ENCODE results near the gene NFYC.

Gene NFYC

DNA sequence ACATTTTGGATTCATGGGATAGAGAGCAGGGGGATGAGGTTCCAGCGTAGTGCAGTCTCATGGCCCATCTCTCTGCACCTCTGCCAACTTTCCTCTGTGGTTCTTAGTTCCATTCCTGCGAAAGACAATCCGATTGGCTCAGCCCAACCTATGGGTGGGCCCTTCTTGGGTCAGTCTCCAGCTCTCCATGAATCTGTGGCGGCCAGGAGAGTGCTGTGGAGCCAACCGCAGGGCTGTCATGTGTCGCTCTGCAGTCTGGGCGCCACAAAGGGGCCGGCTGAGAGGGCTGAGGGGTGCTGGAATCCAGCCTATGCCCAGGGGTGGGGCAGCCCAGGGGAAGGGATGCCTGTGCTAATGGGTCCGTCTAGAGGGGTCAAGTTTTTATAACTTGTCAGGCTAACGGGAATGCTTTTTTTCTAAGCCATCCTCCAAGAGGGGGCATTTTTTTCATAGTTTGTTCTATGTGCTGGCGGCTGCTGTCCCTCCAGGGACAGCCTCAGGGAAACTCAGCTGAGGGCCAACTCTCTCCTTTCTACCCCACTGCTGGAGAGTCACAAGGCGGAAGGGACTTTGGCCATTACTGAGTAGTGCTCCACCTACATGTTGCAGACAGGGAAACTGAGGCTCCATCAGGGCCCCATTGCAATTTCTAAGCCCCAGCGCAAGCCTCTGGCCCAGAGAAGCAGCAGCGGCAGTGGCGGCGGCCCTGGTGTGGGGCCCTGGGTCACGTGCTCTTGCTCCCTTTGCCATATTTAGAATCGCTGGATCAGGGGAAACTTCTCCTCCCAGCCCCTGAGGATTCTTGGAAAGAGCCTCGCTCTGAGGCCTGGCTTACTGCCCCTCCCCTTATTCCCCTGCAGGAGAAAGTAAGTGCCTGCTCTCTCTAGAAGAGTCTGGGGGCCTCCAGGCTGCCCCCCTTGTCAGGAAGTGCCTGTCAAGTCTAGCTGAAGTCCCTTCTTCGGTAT lies 115.5 kb downstream of the NFYC start:
- FAIRE-seq (no peak), DNase-seq (ENCODE audit: insufficient read length, low spot score) (no peak)
- TF ChIP-seq, protein P1, sequence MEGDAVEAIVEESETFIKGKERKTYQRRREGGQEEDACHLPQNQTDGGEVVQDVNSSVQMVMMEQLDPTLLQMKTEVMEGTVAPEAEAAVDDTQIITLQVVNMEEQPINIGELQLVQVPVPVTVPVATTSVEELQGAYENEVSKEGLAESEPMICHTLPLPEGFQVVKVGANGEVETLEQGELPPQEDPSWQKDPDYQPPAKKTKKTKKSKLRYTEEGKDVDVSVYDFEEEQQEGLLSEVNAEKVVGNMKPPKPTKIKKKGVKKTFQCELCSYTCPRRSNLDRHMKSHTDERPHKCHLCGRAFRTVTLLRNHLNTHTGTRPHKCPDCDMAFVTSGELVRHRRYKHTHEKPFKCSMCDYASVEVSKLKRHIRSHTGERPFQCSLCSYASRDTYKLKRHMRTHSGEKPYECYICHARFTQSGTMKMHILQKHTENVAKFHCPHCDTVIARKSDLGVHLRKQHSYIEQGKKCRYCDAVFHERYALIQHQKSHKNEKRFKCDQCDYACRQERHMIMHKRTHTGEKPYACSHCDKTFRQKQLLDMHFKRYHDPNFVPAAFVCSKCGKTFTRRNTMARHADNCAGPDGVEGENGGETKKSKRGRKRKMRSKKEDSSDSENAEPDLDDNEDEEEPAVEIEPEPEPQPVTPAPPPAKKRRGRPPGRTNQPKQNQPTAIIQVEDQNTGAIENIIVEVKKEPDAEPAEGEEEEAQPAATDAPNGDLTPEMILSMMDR (IDR thresholded peaks at IDR 0.05; ENCODE audit: insufficient read depth, missing control alignments) = no peak

DNA sequence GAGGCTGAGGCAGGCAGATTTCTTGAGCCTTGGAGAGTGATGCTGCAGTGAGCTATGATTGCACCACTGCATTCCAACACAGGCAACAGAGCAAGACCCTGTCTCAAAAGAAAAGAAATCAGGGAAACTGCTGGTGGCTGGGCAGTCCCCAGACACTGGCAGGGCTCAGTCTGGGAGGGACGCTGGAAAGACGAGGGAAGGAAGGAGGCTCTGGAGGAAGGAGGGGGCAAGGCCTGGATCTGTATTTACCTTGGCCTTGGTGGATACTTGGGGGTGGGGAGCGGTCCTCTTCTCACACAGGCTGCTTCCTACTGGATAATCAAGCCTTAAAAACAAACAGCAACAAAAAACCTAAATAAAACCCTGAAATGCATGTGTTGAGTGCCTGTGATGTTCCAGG lies 116.5 kb downstream of the NFYC start:
- DNase-seq (ENCODE audit: insufficient read length, low spot score) (no peak), FAIRE-seq (no peak)
- TF ChIP-seq, protein P1 (IDR thresholded peaks at IDR 0.05; ENCODE audit: insufficient read depth, missing control alignments) = no peak

DNA sequence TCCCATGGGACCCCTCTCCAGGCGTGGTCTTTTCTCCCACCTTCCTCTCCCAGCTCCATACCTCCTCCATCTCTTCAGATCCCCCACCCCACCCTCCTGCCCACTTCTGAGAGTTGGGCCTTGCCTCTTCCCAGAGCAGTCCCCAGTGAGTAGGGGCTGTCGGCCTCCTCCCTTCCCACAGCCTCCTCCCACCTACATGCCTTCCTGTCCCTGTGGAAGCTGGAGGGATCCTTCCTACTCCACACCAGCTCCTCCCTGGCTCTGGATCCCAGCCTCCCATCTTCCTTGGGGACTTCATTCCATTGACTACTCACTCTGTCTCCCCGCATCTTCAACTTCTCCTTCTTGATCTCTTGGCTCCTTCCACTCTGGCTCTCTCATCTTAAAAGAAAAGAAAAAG lies 116.9 kb downstream of the NFYC start:
- FAIRE-seq (no peak), DNase-seq (ENCODE audit: insufficient read length, low spot score) (no peak)
- TF ChIP-seq, protein P1 (IDR thresholded peaks at IDR 0.05; ENCODE audit: insufficient read depth, missing control alignments) = no peak

DNA sequence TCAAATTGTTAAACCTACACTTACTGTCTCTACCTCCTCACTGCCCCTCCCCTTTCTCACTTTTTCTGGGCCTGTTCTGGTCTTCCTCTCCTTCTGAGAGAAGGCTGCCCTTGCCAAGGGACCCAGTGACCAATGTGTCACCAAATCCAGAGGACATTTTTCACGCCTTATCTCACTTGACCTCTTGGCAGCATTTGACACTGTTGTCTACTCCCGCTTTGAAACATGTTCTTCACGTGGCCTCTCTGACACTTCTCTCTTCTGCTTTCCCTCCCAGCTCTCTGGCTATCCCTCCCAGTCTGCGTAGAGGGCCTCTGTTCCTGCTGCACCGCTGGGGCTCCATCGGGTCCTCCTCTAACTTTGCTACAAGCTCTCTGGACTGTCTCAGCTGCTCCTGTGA lies 117.4 kb downstream of the NFYC start:
- DNase-seq (ENCODE audit: insufficient read length, low spot score) (no peak), FAIRE-seq (no peak)
- TF ChIP-seq, protein P1 (IDR thresholded peaks at IDR 0.05; ENCODE audit: insufficient read depth, missing control alignments) = no peak

DNA sequence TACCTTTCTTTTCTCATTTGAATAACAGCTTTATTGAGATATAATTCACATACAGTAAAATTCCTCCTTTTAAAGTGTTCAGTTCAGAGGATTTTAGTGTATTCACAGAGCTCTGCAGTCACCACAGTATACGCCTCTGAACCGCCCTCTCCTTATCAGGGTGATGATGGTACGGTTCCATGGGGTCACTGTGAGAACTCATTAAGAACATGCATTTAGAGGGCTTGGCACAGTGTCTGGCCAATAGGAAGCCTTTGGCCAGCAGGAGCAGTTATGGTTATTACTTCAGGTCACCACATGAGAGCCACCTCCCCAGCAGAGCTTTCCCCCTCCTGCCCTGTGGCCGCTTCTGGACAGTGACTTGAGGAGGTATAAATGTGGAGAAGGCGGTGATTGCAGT lies 119.4 kb downstream of the NFYC start:
- TF ChIP-seq, protein P1 (IDR thresholded peaks at IDR 0.05; ENCODE audit: insufficient read depth, missing control alignments) = no peak
- DNase-seq (ENCODE audit: insufficient read length, low spot score) (no peak), FAIRE-seq (no peak)

DNA sequence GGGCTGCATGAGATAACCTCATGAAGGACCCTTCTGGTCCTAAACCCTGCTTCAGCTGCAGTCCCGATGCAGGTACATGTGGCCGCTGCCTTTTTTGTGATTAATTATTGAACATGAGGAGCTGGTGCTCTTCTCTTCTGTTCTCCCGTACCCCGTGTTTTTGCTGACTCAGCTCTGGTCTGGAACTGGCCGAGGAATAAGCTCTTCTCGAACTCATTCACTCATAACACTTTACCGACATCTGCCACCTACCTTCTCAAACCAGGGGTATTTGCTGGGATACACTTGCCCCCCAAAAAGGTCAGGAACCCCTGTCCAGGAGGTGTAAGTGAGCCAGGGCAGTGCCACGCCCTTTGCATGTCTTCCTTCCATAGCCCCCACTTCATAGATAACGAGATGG lies 123.9 kb downstream of the NFYC start:
- DNase-seq (ENCODE audit: insufficient read length, low spot score) (no peak), FAIRE-seq (no peak)
- TF ChIP-seq, protein P1 (IDR thresholded peaks at IDR 0.05; ENCODE audit: insufficient read depth, missing control alignments) = no peak

DNA sequence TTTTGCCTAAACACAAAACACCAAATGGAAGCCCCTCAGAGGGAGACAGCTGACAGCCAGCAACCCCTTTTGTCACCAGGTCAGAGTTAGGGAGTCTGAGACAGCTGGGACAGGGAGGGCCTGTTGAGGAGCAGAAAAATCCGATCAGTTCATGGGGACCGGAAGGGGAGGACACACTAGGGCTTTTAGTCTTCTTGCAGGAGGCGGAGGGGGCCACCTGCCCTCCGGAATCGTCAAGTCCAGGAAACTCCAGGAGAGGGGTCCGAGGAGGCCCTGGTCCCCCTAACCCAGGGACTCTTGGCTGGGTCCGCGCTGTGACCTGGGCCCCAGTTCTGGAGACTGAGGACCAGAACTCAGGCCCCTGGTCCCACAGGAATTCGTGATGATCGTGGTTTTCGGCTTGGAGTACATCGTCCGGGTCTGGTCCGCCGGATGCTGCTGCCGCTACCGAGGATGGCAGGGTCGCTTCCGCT lies 126.3 kb downstream of the NFYC start:
- DNase-seq (ENCODE audit: insufficient read length, low spot score) = no peak
- TF ChIP-seq, protein P1 (IDR thresholded peaks at IDR 0.05; ENCODE audit: insufficient read depth, missing control alignments) = no peak
- no peak for FAIRE-seq

All from D721Med (cell line).